HG03175 (cell line): Measurements from ENCODE around the gene EFCAB12.
"Not testable (repeated sequence)": the region's sequence is repeated elsewhere in the genome, so short reads cannot be mapped to it uniquely, and the experiment has no call there.

Source experiments
- ATAC-seq: cut with Tn5 transposase; IDR thresholded peaks from one replicate; pipeline ENCODE4 v1.9.1; 2021; ENCODE audit warnings: mild to moderate bottlenecking, moderate library complexity; ENCODE audit not compliant: unreplicated experiment

Gene EFCAB12

GRCh38 chr3:129399145-129399894 is 29.1 kb downstream of the EFCAB12 start:
- peak; percentile 81 for ATAC-seq

GRCh38 chr3:129398803-129399144 is 29.7 kb downstream of the EFCAB12 start:
- ATAC-seq = peak; percentile 29

GRCh38 chr3:129393760-129394564 is 34.5 kb downstream of the EFCAB12 start:
- not testable (repeated sequence) for ATAC-seq

GRCh38 chr3:129393271-129393670 is 35.2 kb downstream of the EFCAB12 start:
- ATAC-seq = no peak

- not testable (repeated sequence) for ATAC-seq
These were observed 36.1 kb downstream of the EFCAB12 start for GRCh38 chr3:129392106-129392887.

GRCh38 chr3:129391583-129391982 is 36.9 kb downstream of the EFCAB12 start:
- ATAC-seq = not testable (repeated sequence)

GRCh38 chr3:129389572-129389937 is 38.9 kb downstream of the EFCAB12 start:
- ATAC-seq = no peak

GRCh38 chr3:129388791-129389571 is 39.5 kb downstream of the EFCAB12 start:
- ATAC-seq = not testable (repeated sequence)

GRCh38 chr3:129387487-129387886 is 40.9 kb downstream of the EFCAB12 start:
- ATAC-seq = no peak

- no peak for ATAC-seq
These were observed 41.5 kb downstream of the EFCAB12 start for GRCh38 chr3:129386984-129387383.

- ATAC-seq = not testable (repeated sequence)
These were observed 42.9 kb downstream of the EFCAB12 start for GRCh38 chr3:129385507-129385906.

GRCh38 chr3:129384594-129385323 is 43.7 kb downstream of the EFCAB12 start:
- ATAC-seq = no peak

- ATAC-seq = not testable (repeated sequence)
These were observed 44.3 kb downstream of the EFCAB12 start for GRCh38 chr3:129384103-129384502.

GRCh38 chr3:129383292-129383860 is 45.1 kb downstream of the EFCAB12 start:
- ATAC-seq = peak; percentile 93

- no peak for ATAC-seq
These were observed 46.1 kb downstream of the EFCAB12 start for GRCh38 chr3:129382366-129382765.

GRCh38 chr3:129379582-129380358 is 48.7 kb downstream of the EFCAB12 start:
- ATAC-seq = no peak

GRCh38 chr3:129378949-129379348 is 49.5 kb downstream of the EFCAB12 start:
- ATAC-seq = no peak

GRCh38 chr3:129377615-129378014 is 50.8 kb downstream of the EFCAB12 start:
- no peak for ATAC-seq

GRCh38 chr3:129375099-129375498 is 53.3 kb downstream of the EFCAB12 start:
- ATAC-seq = no peak
